Measurements from ENCODE around the gene XPNPEP3.

Gene XPNPEP3

GRCh38 chr22:40894417-40894816 is 37.5 kb downstream of the XPNPEP3 start:
- TF ChIP-seq PATZ1 (CRISPR knock-in tag; IDR thresholded peaks at IDR 0.05; ENCODE audit: borderline replicate concordance), result no peak
- ATAC-seq, result no peak

- no peak for TF ChIP-seq ZNF8 (CRISPR knock-in tag; IDR thresholded peaks at IDR 0.05)
- no peak for TF ChIP-seq PATZ1 (CRISPR knock-in tag; IDR thresholded peaks at IDR 0.05; ENCODE audit: borderline replicate concordance)
- TF ChIP-seq ZFP3 (CRISPR knock-in tag; IDR thresholded peaks at IDR 0.05), result no peak
- TF ChIP-seq ZNF565 (CRISPR knock-in tag; conservative IDR thresholded peaks at IDR 0.05; ENCODE audit: low read depth), result no peak
- no peak for TF ChIP-seq TCF4 (CRISPR knock-in tag; IDR thresholded peaks at IDR 0.05; ENCODE audit: borderline replicate concordance)
- no peak for TF ChIP-seq ISL1 (CRISPR knock-in tag; IDR thresholded peaks at IDR 0.05)
- no peak for TF ChIP-seq CSDC2 (CRISPR knock-in tag; IDR thresholded peaks at IDR 0.05)
- no peak for TF ChIP-seq ESRRG (CRISPR knock-in tag; IDR thresholded peaks at IDR 0.05)
- TF ChIP-seq BACH2 (CRISPR knock-in tag; IDR thresholded peaks at IDR 0.05; ENCODE audit: borderline replicate concordance), result no peak
- no peak for TF ChIP-seq SNAI2 (CRISPR knock-in tag; IDR thresholded peaks at IDR 0.05)
- TF ChIP-seq CSRNP3 (CRISPR knock-in tag; IDR thresholded peaks at IDR 0.05), result no peak
- TF ChIP-seq ZNF70 (CRISPR knock-in tag; IDR thresholded peaks at IDR 0.05), result no peak
- TF ChIP-seq TSHZ2 (CRISPR knock-in tag; IDR thresholded peaks at IDR 0.05), result no peak
- no peak for TF ChIP-seq ZFP30 (CRISPR knock-in tag; IDR thresholded peaks at IDR 0.05)
- TF ChIP-seq PPARA (CRISPR knock-in tag; IDR thresholded peaks at IDR 0.05; ENCODE audit: borderline replicate concordance), result no peak
- no peak for TF ChIP-seq GLIS3 (CRISPR knock-in tag; IDR thresholded peaks at IDR 0.05)
Measured at GRCh38 chr22:40898850-40899357, 42.0 kb downstream of the XPNPEP3 start.

GRCh38 chr22:40904101-40904500 is 47.2 kb downstream of the XPNPEP3 start:
- ATAC-seq, result no peak
- TF ChIP-seq CSDC2 (CRISPR knock-in tag; IDR thresholded peaks at IDR 0.05) (no peak), PATZ1 (CRISPR knock-in tag; IDR thresholded peaks at IDR 0.05; ENCODE audit: borderline replicate concordance) (no peak), OSR1 (CRISPR knock-in tag; IDR thresholded peaks at IDR 0.05) (no peak), CSRNP3 (CRISPR knock-in tag; IDR thresholded peaks at IDR 0.05) (no peak), POU6F1 (CRISPR knock-in tag; IDR thresholded peaks at IDR 0.05; ENCODE audit: borderline replicate concordance, low read depth) (no peak), ESRRG (CRISPR knock-in tag; IDR thresholded peaks at IDR 0.05) (no peak), ZFP30 (CRISPR knock-in tag; IDR thresholded peaks at IDR 0.05) (no peak), BACH2 (CRISPR knock-in tag; IDR thresholded peaks at IDR 0.05; ENCODE audit: borderline replicate concordance) (no peak), TOX (CRISPR knock-in tag; IDR thresholded peaks at IDR 0.05; ENCODE audit: borderline replicate concordance) (no peak), ZNF70 (CRISPR knock-in tag; IDR thresholded peaks at IDR 0.05) (no peak), ZFP3 (CRISPR knock-in tag; IDR thresholded peaks at IDR 0.05) (no peak), RARB (CRISPR knock-in tag; IDR thresholded peaks at IDR 0.05) (no peak), GLIS3 (CRISPR knock-in tag; IDR thresholded peaks at IDR 0.05) (no peak), SNAI2 (CRISPR knock-in tag; IDR thresholded peaks at IDR 0.05) (no peak), ZC3H10 (CRISPR knock-in tag; IDR thresholded peaks at IDR 0.05) (no peak)

More at GRCh38 chr22:40898850-40899357, 42.0 kb downstream of the XPNPEP3 start:
- peak; percentile 70 for ATAC-seq
